HL-60 (cell line): ENCODE measurements around the gene GADD45A.

ENCODE experiments used
- DNase-seq, 2 experiments: peaks; one replicate each; pipeline ENCODE4 v3.0.0-alpha.2; 2010 to 2020; ENCODE audit warnings: low read depth in 1 of 2, low spot score in 1 of 2
- H3K27ac ChIP-seq: fragments of 250-450 bp; sonication (Bioruptor Pico); replicated peaks from 2 replicates; pipeline ENCODE4 v1.5.1; 2020; ENCODE audit warnings: mild to moderate bottlenecking, moderate library complexity
- H3K27me3 ChIP-seq: fragments of 250-450 bp; sonication (Bioruptor Pico); 2 replicates; pipeline ENCODE4 v1.5.1; 2021; ENCODE audit warnings: mild to moderate bottlenecking, moderate library complexity; ENCODE audit not compliant: insufficient read depth, poor library complexity, severe bottlenecking
- H3K4me3 ChIP-seq: replicated peaks from 2 replicates; pipeline ENCODE4 v1.5.1; 2011; ENCODE audit warnings: mild to moderate bottlenecking, control low read depth, low read length; ENCODE audit not compliant: insufficient read depth
- CTCF ChIP-seq: IDR thresholded peaks from one replicate; pipeline ENCODE4 v1.5.1; 2011; ENCODE audit warnings: low read length, control low read depth, inconsistent platforms; ENCODE audit not compliant: insufficient read depth
- GABPA ChIP-seq: IDR thresholded peaks from 2 replicates; pipeline ENCODE4 v1.6.1; 2012; ENCODE audit warnings: low read depth
- POLR2AphosphoS5 ChIP-seq: IDR thresholded peaks from 2 replicates; pipeline ENCODE4 v1.6.1; 2012; ENCODE audit warnings: low read depth
- REST ChIP-seq: IDR thresholded peaks from 2 replicates; pipeline ENCODE4 v1.6.1; 2012; ENCODE audit warnings: low read depth; ENCODE audit not compliant: insufficient replicate concordance
- SPI1 ChIP-seq: IDR thresholded peaks from 2 replicates; pipeline ENCODE4 v1.6.1; 2012; ENCODE audit warnings: low read depth, mild to moderate bottlenecking, borderline replicate concordance

GADD45A gene

GRCh38 chr1:67644566-67644965 lies 40.4 kb upstream of the GADD45A start:
- no peak for DNase-seq
- Histone ChIP-seq H3K27ac (no peak overlapping the region), H3K4me3 (no peak overlapping the region), H3K27me3 (no peaks in the 10 kb centered on the region)
- TF ChIP-seq POLR2AphosphoS5 (no peak), CTCF (no peak), REST (no peak), SPI1 (no peak), GABPA (no peak)

GRCh38 chr1:67645495-67646144 lies 39.4 kb upstream of the GADD45A start:
- DNase-seq, result no peak
- no peak overlapping the region for H3K27ac ChIP-seq

More at GRCh38 chr1:67645495-67646144, 39.4 kb upstream of the GADD45A start:
- Histone ChIP-seq H3K4me3 (no peak overlapping the region), H3K27me3 (no peaks in the 10 kb centered on the region)
- no peak for TF ChIP-seq REST
- TF ChIP-seq POLR2AphosphoS5, result no peak
- no peak for TF ChIP-seq CTCF
- no peak for TF ChIP-seq SPI1
- TF ChIP-seq GABPA, result no peak
